Astrocyte of the cerebellum (primary cell): ENCODE data around the gene APP.

ENCODE experiments used
- DNase-seq: peaks from one replicate; pipeline ENCODE4 v3.0.0-alpha.2; 2011; ENCODE audit warnings: low read depth
- H3K4me3 ChIP-seq: 2 replicates; pipeline ENCODE4 v1.5.1; 2011; ENCODE audit warnings: mild to moderate bottlenecking, low read depth, low read length, moderate library complexity
- CTCF ChIP-seq: IDR thresholded peaks from 2 replicates; pipeline ENCODE4 v1.5.1; 2012; ENCODE audit warnings: low read length, low read depth, moderate library complexity, mild to moderate bottlenecking; ENCODE audit errors: missing control alignments
- in situ Hi-C: cut with HindIII; loops from 2 replicates; pipeline ENCODE4 v1.10.0; 2017; ENCODE audit warnings: low sequenced_read_pairs

Gene APP

GRCh38 chr21:26080211-26080610 is 90.4 kb downstream of the APP start:
- DNase-seq: no peak
- in situ Hi-C loops: no loop called here
- no peak overlapping the region for H3K4me3 ChIP-seq
- no peak for TF ChIP-seq CTCF

GRCh38 chr21:26079366-26079765 is 91.2 kb downstream of the APP start:
- no peak overlapping the region for H3K4me3 ChIP-seq
- DNase-seq: no peak
- in situ Hi-C loops: no loop called here
- no peak for TF ChIP-seq CTCF

- in situ Hi-C loops: no loop called here
- no peak overlapping the region for H3K4me3 ChIP-seq
- no peak for DNase-seq
- TF ChIP-seq CTCF: no peak
Measured at GRCh38 chr21:26077521-26077920, 93.0 kb downstream of the APP start.

- peak; percentile 38 for DNase-seq
- H3K4me3 ChIP-seq: no peak overlapping the region
- TF ChIP-seq CTCF: no peak
- in situ Hi-C loops: no loop called here
Measured at GRCh38 chr21:26072666-26073615, 97.6 kb downstream of the APP start.

- H3K4me3 ChIP-seq: peak overlapping the region; percentile 0
- in situ Hi-C loops: no loop called here
Measured at GRCh38 chr21:26070822-26071425, 99.6 kb downstream of the APP start.

GRCh38 chr21:26070121-26070520 is 100.4 kb downstream of the APP start:
- H3K4me3 ChIP-seq: no peak overlapping the region
- no peak for DNase-seq
- in situ Hi-C loops: no loop called here
- no peak for TF ChIP-seq CTCF

More at GRCh38 chr21:26070822-26071425, 99.6 kb downstream of the APP start:
- no peak for TF ChIP-seq CTCF
- DNase-seq: peak; percentile 24
